DMS114 treated with DMSO at 0.1 percent for 48 hours (cell line): Measurements from ENCODE around the gene SDCCAG8.

Experiments
- DNase-seq: peaks from one replicate; lab custom pipeline; 2025; ENCODE audit not compliant: unreplicated experiment; lab: John Stamatoyannopoulos, UW

The SDCCAG8 gene

GRCh38 chr1:243280571-243281129, 24.8 kb downstream of the SDCCAG8 start:
- no peak for DNase-seq

GRCh38 chr1:243281672-243282071, 25.8 kb downstream of the SDCCAG8 start:
- no peak for DNase-seq

- no peak for DNase-seq
Observed at GRCh38 chr1:243286409-243287122, 30.7 kb downstream of the SDCCAG8 start.

- DNase-seq, result no peak
Observed at GRCh38 chr1:243287123-243287460, 31.3 kb downstream of the SDCCAG8 start.

GRCh38 chr1:243287652-243288051, 31.8 kb downstream of the SDCCAG8 start:
- DNase-seq, result no peak

- no peak for DNase-seq
Observed at GRCh38 chr1:243288062-243288461, 32.2 kb downstream of the SDCCAG8 start.

- DNase-seq, result no peak
Observed at GRCh38 chr1:243291292-243291691, 35.5 kb downstream of the SDCCAG8 start.

GRCh38 chr1:243292117-243292516, 36.3 kb downstream of the SDCCAG8 start:
- DNase-seq, result no peak

GRCh38 chr1:243293941-243294722, 38.3 kb downstream of the SDCCAG8 start:
- DNase-seq, result no peak

- no peak for DNase-seq
Observed at GRCh38 chr1:243294723-243295121, 38.9 kb downstream of the SDCCAG8 start.

GRCh38 chr1:243299069-243299468, 43.2 kb downstream of the SDCCAG8 start:
- DNase-seq, result no peak

GRCh38 chr1:243301059-243301458, 45.2 kb downstream of the SDCCAG8 start:
- no peak for DNase-seq

GRCh38 chr1:243311809-243312208, 56.0 kb downstream of the SDCCAG8 start:
- no peak for DNase-seq

GRCh38 chr1:243312952-243313634, 57.3 kb downstream of the SDCCAG8 start:
- DNase-seq, result no peak

- DNase-seq, result no peak
Observed at GRCh38 chr1:243313635-243314536, 58.0 kb downstream of the SDCCAG8 start.

GRCh38 chr1:243315455-243315854, 59.6 kb downstream of the SDCCAG8 start:
- DNase-seq, result no peak

- DNase-seq, result no peak
Observed at GRCh38 chr1:243315893-243316292, 60.1 kb downstream of the SDCCAG8 start.

- DNase-seq, result no peak
Observed at GRCh38 chr1:243316366-243316989, 60.6 kb downstream of the SDCCAG8 start.

GRCh38 chr1:243320224-243320623, 64.4 kb downstream of the SDCCAG8 start:
- DNase-seq, result no peak

GRCh38 chr1:243322326-243322725, 66.5 kb downstream of the SDCCAG8 start:
- DNase-seq, result no peak
